HepG2 (cell line): ENCODE measurements around the gene RBBP8NL. TPM values are rescaled to one million over a fixed set of nuclear protein-coding genes. Genes with fewer than 3 reads are reported as not detected.

Experiments
- HOXA9 ChIP-seq: sonication (generic); formaldehyde crosslinking; IDR thresholded peaks from 2 replicates; pipeline ENCODE4 v1.8.1; 2022; ENCODE audit warnings: missing genetic modification reagents, mild to moderate bottlenecking, moderate library complexity, borderline replicate concordance
- IKZF5 ChIP-seq: IDR thresholded peaks from 2 replicates; pipeline ENCODE4 v1.6.1; 2018; ENCODE audit warnings: missing genetic modification reagents, mild to moderate bottlenecking, missing compliant biosample characterization
- IRF9 ChIP-seq: sonication (generic); formaldehyde crosslinking; IDR thresholded peaks from 2 replicates; pipeline ENCODE4 v1.8.0; 2022; ENCODE audit warnings: missing genetic modification reagents, mild to moderate bottlenecking, borderline replicate concordance
- MEIS2 ChIP-seq: sonication (generic); formaldehyde crosslinking; IDR thresholded peaks from 2 replicates; pipeline ENCODE4 v1.9.0; 2021; ENCODE audit warnings: mild to moderate bottlenecking, missing genetic modification reagents
- MIER3 ChIP-seq: IDR thresholded peaks from 2 replicates; pipeline ENCODE4 v1.6.1; 2016; ENCODE audit warnings: missing compliant biosample characterization, borderline replicate concordance
- RAD21 ChIP-seq: fragments of 450-650 bp; formaldehyde crosslinking; IDR thresholded peaks from 2 replicates; pipeline ENCODE4 v1.5.0; 2020; ENCODE audit warnings: mild to moderate bottlenecking
- SP2 ChIP-seq: sonication (generic); formaldehyde crosslinking; IDR thresholded peaks from 2 replicates; pipeline ENCODE4 v1.5.1; 2020; ENCODE audit warnings: mild to moderate bottlenecking, missing genetic modification reagents
- TP53 ChIP-seq: sonication (generic); formaldehyde crosslinking; conservative IDR thresholded peaks from 2 replicates; pipeline ENCODE4 v1.4.0; 2020; ENCODE audit warnings: missing genetic modification reagents
- TRAFD1 ChIP-seq: sonication (generic); formaldehyde crosslinking; IDR thresholded peaks from 2 replicates; pipeline ENCODE4 v1.5.1; 2020; ENCODE audit warnings: missing genetic modification reagents, mild to moderate bottlenecking, borderline replicate concordance
- ZFP82 ChIP-seq: sonication (generic); formaldehyde crosslinking; IDR thresholded peaks from 2 replicates; pipeline ENCODE4 v1.5.1; 2020; ENCODE audit warnings: mild to moderate bottlenecking, missing genetic modification reagents, borderline replicate concordance
- ZNF280B ChIP-seq: sonication (generic); formaldehyde crosslinking; IDR thresholded peaks from 2 replicates; pipeline ENCODE4 v1.5.0; 2020; ENCODE audit warnings: missing genetic modification reagents, mild to moderate bottlenecking, borderline replicate concordance
- ZNF329 ChIP-seq: sonication (generic); formaldehyde crosslinking; IDR thresholded peaks from 2 replicates; pipeline ENCODE4 v1.9.0; 2021; ENCODE audit warnings: low read depth, mild to moderate bottlenecking, missing genetic modification reagents
- ZNF496 ChIP-seq: sonication (generic); formaldehyde crosslinking; IDR thresholded peaks from 2 replicates; pipeline ENCODE4 v1.8.1; 2023; ENCODE audit warnings: mild to moderate bottlenecking, moderate library complexity, missing genetic modification reagents; ENCODE audit not compliant: insufficient replicate concordance
- ZNF512B ChIP-seq: sonication (generic); formaldehyde crosslinking; IDR thresholded peaks from 2 replicates; pipeline ENCODE4 v1.5.1; 2020; ENCODE audit warnings: missing genetic modification reagents, mild to moderate bottlenecking, borderline replicate concordance
- ZNF614 ChIP-seq: IDR thresholded peaks from 2 replicates; pipeline ENCODE4 v1.6.1; 2018; ENCODE audit warnings: missing biosample characterization, missing genetic modification reagents, inconsistent platforms, borderline replicate concordance
- ZNF788 ChIP-seq: sonication (generic); formaldehyde crosslinking; IDR thresholded peaks from 2 replicates; pipeline ENCODE4 v1.5.0; 2020; ENCODE audit warnings: mild to moderate bottlenecking, missing genetic modification reagents, borderline replicate concordance
- ZSCAN21 ChIP-seq: sonication (generic); formaldehyde crosslinking; IDR thresholded peaks from 2 replicates; pipeline ENCODE4 v1.8.0; 2022; ENCODE audit warnings: mild to moderate bottlenecking, missing genetic modification reagents, moderate library complexity, borderline replicate concordance
- ZSCAN30 ChIP-seq: sonication (generic); formaldehyde crosslinking; IDR thresholded peaks from 2 replicates; pipeline ENCODE4 v1.5.0; 2020; ENCODE audit warnings: mild to moderate bottlenecking, missing genetic modification reagents
- polyA plus RNA-seq, 8 experiments: library from polyadenylated mRNA; depleted of rRNA in 3 of 8; stranded (reverse) in 7 of 8; unstranded in 1 of 8; fragments of >200 nt; fragmentation: Illumina TruSeq in 4 of 8; extraction: Trizol in 4 of 8; gene quantifications; 2 replicates each; pipeline versions ENCODE4 v1.2.1 to v1.2.3, GENCODE V29; 2011 to 2016; ENCODE audit warnings: low read depth in 4 of 8, missing spikeins in 1 of 8, mixed read lengths in 1 of 8; ENCODE audit not compliant: insufficient read depth in 1 of 8
- total RNA-seq, 5 experiments: library from RNA; depleted of rRNA; stranded (reverse); fragments of >200 nt; fragmentation: Illumina TruSeq; extraction: Trizol; gene quantifications; 2 replicates each; pipeline ENCODE4 v1.2.3, GENCODE V29; 2016; ENCODE audit warnings: low read depth in 1 of 5

RBBP8NL gene
- total and polyA plus RNA-seq, 2 of the 13 experiments (the other 11 are each of a cell fraction or from before 2014, with no cell fraction given) = 0.69 to 0.86 TPM

GRCh38 chr20:62406635-62407176, 20.6 kb downstream of the RBBP8NL start (continued):
- TF ChIP-seq HOXA9 (CRISPR knock-in tag) = no peak
- TF ChIP-seq ZFP82 (CRISPR knock-in tag) = no peak
- no peak for TF ChIP-seq ZNF512B (CRISPR knock-in tag)
- TF ChIP-seq SP2 (CRISPR knock-in tag) = no peak
- no peak for TF ChIP-seq ZNF496 (CRISPR knock-in tag)
- TF ChIP-seq ZNF788 (CRISPR knock-in tag) = no peak
- TF ChIP-seq IRF9 (CRISPR knock-in tag) = no peak
- TF ChIP-seq TRAFD1 = no peak
- no peak for TF ChIP-seq TP53
- no peak for TF ChIP-seq ZNF329
- TF ChIP-seq ZNF614 (CRISPR knock-in tag) = no peak
- no peak for TF ChIP-seq MEIS2 (CRISPR knock-in tag)
- peak; percentile 26; the same call in 1 of the 2 replicates for TF ChIP-seq ZNF280B (CRISPR knock-in tag)
- 0 out of 2 replicates have a peak, but pooled peaks have one; percentile 30 for TF ChIP-seq IKZF5 (CRISPR knock-in tag)
- no peak for TF ChIP-seq ZSCAN30
- no peak for TF ChIP-seq ZSCAN21 (CRISPR knock-in tag)
- TF ChIP-seq RAD21 (CRISPR knock-in tag) = no peak
- TF ChIP-seq MIER3 = no peak
